HuH-7 (cell line): ENCODE measurements around the gene FCRL2.
"Not testable (repeated sequence)": the region's sequence is repeated elsewhere in the genome, so short reads cannot be mapped to it uniquely, and the experiment has no call there.

Experiments used
- DNase-seq: peaks from one replicate; pipeline ENCODE4 v3.0.0; 2011; ENCODE audit warnings: low spot score

The FCRL2 gene

DNA sequence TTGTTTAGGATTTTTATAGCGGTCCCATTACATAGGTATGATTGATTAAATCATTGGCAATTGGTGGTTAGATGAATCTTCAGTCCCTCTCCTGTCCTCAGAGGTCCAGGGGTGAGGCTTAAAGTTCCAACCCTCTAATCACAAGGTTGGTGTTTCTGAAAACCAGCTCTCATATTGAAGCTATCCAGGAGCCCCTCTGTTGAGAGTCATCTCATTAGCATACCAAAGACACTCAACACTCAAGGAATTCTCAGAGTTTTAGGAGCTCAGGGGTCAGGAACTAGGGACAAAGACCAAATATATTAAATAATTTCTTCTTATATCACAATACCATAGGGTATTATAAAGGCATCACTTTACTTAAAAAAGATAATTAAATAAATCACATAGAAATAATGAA, 23.3 kb downstream of the FCRL2 start:
- DNase-seq, result no peak

DNA sequence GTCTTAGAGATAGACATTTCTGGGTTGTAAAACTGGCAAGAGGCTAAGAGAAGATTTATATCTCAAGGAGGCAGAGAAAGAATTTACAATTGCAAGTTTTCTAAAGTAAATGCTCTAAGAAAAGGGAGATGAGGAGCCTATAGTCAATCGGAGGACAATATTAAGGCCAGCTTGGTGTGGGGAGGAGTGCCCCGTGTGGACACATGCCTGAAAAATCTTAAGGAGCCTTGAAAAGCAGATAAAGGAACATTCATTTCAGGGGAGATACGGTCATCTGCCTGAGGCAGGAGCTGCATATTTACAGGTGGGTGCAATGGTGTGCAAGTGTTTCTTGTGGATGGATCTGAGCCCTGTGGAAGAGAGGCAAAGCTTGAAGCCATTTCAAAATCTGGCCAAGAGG, 25.6 kb downstream of the FCRL2 start:
- DNase-seq, result no peak

DNA sequence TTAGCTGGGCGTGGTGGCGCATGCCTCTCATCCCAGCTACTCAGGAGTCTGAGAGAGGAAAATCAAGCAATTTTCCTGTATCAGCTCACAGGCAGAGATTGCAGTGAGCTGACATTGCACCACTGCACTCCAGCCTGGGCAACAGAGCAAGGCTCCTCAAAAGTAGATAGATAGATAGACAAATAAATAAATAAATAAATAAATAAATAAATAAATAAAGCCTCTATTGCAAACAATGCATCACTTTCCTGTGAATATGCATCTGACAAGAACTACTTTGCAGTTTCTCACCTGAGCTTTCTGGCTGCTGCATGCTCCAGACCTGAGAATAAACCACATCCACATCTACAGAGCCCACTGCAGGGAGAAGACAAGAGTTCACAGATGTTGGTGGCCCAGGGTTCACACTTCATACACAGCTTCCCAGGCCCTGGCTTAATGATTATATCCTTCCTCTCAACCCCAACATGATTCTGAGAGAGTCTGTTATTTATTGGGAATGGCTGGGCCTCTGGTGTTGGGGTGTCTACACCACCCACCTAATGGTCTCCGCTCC, 28.6 kb downstream of the FCRL2 start:
- DNase-seq, result no peak

DNA sequence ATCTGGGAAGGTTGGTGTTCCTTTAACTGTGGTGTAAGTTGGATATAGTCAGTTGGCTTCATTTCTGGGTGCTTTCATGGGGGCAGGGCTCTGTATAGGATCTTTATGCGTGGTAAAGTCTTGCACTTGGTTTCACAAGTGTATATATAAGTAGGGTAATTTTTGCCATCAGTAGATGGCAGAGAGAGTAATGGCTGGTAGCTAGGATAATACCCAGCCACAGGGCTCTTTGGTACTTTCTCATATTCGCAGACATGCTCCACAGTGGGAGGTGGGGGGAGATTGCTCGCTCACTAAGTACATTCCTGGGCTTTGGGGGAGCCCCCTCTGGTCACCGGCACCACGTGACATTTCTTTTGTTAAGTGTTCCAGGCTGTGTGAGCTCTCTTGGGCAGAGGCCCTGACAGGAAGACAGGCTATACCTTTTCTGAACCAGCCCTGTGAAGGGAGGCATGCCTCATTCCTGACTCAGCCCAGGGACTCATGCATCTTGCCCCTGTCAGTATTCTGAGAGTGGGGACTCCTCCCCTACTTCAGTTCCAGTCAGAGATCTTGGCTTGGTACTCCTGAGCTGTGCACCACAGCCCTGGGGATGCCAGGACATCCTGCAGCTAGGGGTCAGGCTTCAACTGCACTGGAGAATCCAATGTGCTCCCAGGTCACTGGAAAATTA, 37.6 kb downstream of the FCRL2 start:
- no peak for DNase-seq

DNA sequence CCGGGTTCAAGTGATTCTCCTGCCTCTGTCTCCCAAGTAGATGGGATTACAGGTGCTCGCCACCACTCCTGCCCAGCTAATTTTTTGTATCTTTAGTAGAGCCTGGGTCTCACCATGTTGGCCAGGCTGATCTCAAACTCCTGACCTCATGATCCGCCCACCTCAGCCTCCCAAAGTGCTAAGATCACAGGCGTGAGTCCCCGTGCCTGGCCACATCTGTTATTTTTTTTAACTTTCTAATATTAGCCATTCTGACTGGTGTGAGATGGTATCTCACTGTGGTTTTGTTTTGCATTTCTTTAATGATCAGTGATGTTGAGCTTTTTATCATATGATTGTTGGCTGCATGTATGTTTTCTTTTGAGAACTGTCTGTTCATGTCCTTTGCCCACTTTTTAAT, 40.9 kb downstream of the FCRL2 start:
- not testable (repeated sequence) for DNase-seq

DNA sequence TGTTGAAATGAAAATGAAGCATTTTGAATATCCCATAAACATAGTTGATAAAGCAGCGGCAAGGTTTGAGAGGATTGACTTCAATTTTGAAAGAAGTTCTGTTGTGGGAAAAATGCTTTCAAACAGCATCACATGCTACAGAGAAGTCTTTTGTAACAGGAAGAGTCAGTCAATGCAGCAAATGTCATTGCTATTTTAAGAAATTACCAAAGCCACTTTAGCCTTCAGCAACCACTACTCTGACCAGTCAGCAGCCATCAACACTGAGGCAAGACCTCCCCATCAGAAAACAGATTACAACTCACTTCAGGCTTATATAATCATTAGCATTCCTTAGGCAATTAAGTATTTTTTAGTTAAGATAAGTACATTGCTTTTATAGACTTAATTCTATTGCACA, 42.6 kb downstream of the FCRL2 start:
- no peak for DNase-seq

DNA sequence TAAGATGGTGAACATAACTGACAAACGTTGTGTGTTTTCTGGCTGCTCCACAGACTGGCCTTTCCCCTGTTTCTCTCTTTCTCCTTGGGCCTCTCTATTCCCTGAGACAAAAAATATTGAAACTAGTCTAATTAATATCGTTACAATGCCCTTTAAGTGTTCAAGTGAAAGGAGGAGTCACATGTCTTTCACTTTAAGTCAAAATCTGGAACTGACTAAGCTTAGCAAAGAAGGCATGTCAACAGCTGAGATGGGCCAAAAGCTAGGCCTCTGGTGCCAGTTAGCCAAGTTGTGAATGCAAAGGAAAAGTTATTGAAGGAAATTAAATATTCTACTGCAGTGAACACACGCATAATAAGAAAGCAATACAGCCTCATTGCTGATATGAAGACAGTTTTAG, 44.2 kb downstream of the FCRL2 start:
- DNase-seq, result no peak

DNA sequence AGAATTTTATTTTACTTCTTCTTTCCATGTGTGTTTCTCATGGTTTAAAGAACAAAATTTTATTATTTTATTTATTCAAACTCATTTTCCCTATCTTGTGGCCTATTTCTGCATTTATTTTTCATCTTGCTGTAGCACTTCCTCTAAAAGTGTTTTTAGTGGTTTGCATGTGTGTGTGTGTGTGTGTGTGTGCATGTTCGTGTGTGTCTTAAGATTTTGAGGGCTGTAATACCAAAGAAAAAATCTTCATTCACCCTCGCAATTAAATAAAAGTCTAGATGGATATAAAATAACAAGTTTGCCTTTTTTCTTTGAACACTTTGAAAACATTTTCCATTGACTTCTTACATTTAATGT, 51.7 kb downstream of the FCRL2 start:
- DNase-seq, result no peak

DNA sequence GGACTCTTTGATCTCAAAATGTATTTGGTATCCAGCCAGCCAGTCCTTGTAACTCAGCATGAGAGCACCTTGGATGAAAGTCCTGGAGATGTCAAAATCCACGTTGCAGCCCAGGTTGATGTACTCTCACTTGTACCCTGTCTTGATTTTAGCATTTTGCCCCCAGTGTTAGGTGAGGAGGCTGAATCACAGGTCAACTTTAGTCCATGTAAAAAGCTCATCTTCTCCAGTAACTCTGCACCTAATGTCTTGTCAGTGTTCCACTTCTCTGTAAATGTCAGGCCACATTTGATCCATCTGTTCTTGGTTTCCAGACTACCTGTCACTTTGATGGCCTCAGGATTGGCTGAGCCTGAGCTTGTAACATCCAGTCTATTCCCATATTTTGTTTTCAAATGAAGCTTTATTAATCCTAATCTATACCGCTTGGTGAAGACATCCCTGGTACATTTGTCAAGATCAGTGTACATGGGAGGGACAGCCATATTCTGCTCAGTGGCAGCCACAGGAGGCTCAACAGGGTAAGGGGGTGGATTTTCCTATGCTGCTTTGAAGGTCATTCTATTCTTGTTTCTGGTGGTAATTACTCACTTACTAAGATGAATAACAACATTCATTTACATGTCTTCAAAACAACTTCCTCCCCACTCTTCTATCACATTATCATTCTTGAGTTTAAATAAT, 52.3 kb downstream of the FCRL2 start:
- no peak for DNase-seq

DNA sequence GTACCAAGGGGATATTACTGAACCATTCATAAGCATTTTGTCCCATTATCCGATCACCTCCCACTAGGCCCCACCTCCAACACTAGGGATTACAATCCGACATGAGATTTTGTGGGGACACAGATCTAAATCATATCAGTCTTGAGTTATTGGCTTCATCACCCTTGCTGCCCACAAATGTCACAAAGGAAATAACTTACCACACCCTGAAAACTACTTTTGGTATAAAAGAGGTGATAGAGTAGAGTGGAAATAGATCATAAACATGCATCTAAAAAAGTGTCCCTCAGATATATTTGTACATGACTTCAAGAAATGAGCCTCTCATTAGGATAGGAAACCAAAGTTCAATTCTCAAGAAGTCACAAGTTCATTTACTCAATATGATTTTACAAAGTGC, 53.8 kb downstream of the FCRL2 start:
- no peak for DNase-seq

DNA sequence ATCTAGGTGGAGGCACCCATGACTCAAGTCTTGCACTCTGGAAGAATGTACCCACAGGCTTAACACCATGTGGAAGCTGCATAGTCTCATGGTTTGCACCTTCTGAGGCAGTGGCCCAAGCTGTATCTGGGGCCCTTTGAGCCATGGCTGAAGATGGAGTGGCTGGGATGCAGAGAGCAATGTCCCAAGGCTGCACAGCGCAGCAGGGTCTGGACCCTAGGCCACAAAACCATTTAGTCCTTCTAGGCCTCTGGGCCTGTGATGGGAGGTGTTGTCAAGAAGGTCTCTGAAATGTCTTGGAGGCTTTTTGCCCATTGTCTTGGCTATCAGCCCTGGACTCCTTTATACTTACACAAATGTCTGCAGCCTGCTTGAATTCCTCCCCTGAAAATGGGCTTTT, 54.9 kb downstream of the FCRL2 start:
- DNase-seq, result no peak

DNA sequence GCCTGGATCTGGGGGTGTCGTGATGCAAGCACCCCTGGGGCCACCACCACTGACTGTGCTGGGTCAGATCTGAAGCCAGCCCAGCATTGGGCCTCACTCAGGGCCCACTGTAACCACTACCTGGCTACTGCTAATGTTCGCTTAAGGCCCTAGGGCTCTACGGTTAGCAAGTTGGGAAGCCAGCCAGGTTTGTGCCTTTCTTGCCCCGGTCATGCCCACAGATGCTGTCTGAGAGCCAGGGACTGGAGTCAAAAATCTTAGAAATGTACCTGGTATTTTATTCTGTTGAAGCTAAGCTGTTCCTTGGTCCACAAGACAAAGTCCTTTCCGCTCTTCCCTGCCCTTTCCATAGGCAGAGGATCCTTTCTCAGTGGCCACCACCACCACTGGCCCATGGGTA, 61.2 kb downstream of the FCRL2 start:
- DNase-seq, result no peak

DNA sequence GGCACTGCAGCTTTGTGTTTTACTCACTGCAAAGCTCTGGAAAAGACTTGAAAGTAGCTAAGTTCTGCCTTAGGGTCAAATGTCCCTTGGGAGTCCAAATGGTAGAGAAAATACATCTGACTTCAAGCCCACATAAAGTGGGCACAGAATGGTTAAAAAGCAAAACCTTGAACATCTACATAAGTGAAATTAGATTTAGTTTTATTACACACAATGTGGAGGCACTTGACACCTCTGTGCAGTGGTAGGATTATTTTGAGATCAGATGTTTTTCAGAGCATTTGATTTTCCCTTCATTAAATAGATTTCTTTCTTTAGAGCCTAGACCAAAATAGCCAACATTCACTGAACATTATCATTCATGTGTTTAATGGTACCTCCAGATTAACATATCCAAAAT, 65.1 kb downstream of the FCRL2 start:
- DNase-seq, result no peak

DNA sequence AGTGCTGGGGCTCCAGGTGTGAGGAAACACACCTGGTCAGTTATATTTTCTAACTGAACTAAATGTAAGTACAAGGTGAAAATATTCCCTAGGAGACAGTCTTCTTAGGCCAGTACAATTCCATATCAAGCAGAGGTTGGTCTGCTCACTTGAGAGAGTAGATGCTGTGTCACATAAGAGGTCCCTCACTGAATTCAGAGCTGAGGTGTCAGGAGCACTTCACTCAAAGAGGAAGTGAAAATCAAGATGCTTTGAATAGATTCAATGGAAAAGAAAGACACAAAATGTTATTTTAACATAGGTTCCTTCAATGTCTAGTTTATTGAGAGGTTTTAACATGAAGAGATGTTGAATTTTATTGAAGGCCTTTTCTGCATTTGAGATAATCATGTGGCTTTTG, 72.1 kb downstream of the FCRL2 start:
- DNase-seq, result no peak

DNA sequence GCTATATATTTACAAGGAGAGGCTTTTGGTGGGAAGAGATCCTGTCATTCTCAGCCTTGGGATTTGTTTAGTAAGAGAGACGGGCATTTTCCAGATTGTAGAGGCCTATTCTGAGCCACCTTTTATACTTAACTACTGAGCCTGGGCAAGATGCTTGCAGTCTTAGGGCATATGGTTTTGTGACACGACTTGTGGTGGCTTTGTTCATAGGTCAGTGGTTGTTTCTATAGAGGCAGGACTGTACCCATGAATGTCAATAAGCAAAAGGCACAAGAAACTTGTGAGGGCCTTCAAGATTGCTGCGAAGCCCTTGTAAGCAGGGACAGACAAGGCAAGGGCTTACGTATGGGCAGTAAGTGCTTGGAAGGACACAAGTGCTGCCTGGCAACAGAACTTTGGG, 73.0 kb downstream of the FCRL2 start:
- DNase-seq, result no peak

DNA sequence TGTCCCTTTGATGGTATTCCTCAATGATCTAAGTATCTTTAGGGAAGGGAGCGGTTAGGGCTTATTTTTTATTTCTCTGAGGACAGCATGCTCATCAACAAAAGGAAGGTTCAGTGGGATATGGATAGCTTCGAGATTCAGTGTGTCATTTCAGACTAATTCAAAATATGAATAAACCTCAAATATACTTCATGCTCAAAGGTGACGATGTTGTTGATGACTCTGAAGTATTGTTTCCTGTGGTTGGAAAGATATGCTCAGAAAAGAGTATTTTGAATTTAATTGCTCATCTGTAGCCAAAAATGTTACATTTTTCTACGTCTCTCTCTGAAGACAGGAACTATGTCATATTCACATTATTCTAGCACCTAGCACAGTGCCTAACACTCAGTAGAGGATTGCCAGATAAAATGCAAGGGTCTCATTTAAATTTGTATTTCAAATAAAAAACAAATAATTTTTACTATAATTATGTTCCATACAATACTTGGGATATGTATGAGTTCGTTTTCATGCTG, 74.6 kb downstream of the FCRL2 start:
- no peak for DNase-seq

DNA sequence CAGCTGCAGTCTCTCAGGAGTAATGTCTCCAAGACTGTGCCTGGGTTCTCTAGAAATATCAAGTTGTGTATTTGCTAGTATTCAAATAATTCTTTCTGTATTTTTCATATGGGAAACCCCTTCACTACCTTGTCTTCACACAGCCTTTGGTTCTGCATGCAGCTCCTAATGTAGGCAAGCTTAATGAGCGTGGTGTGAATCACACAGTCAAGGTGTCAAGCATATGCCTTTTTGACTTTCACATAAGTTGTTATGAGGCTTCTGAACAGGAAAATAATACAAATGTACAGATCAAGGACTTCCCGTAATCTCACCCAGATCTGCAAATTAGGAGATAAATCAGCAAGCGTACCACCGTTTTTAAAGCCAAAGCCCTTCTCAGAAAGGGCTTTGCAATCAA, 76.2 kb downstream of the FCRL2 start, which contains the start of gene FCRL3:
TSS of gene FCRL3 (minus strand) at position 38 of the 400 bp plus-strand sequence. CDS start 280 bp downstream, outside the sequence.
- DNase-seq, result no peak

DNA sequence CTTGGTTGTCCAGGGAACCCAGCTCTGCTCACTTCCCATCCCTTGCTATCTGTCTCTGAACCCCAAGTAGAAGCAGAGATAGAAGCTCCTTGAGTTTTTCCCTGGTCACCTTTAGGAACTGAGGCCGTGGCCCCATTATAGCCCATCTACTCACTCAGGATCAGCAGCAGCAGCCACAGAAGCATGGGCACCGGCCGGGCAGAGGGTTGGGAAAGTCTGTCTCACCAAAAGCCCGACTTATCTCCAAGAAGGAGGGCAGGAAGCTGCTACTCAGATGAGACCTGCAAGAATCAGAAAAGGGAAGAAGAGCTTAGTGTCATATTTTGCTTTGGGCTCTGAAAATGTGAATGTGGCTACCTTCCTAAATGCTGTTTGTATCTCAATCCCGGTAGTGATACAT, 76.6 kb downstream of the FCRL2 start:
- no peak for DNase-seq

DNA sequence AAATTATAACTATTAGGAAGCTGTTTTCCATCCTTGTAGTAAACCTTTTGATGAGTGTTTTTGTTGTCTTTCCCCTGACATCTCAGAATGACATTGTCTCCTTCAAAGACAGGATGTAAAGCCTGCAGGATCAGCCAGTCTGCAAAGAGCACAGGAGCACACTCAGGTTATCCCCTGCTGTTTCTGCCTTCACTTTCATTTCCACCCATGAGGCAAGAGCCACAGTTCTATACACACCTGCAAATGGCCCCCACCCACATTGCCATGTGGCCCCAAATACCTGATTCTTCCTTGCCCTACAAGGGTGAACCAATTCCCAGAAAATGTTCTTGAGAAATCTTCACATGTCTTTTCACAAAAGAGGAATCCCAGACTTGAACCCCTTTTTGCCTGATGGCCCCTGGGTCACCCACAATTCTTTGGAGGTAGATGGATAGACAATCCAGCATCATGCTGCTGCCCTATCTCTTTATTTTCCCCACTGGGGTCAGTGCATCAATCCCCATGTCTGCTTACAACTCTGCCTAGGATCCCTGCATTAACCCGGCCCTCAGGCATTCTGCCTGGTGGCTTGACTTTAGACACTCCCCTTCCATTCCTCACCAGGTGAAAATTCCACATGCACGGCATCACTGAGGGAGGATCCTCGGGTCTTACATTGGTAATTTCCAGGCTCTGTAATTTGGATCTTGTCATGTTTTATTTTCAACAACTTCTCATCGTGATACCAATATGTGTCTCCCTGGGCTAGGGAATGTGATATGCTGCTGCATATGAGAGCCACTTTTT, 79.0 kb downstream of the FCRL2 start:
- DNase-seq, result no peak

DNA sequence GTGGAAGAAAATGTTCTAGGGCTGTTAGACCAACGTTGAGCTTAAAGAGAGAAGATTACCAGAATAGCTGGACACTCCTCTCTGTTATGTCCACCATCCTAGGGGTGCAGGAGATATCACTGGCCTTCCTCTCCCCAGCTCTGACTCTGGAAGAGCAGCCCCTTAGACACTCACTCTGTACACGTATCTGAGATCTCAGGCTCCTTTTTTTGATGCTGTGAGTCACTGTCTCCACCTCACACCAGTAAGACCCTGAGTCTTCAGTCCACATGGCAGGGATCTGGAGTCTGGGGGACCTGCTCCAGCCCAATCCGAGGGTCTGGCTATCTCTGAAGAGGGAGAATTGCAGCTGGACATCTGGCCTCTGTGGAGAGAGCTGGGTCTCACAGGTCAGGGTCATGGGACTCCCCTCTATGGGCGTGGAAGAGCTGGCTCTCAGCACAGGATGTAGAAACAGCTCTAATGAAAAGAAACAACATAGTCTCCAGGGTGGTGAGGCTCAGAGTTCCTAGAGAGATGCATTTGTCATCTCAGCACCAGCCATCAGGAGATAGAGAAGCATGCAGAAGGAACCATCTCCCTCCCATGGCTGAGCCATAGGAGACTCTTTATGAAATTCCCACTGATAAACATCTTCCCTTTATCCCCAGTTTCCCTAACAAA, 79.8 kb downstream of the FCRL2 start:
- DNase-seq, result no peak
